CD4-positive, alpha-beta T cell (primary cell): ENCODE measurements around the gene DOCK6. TPM values are rescaled to one million over a fixed set of nuclear protein-coding genes. Genes with fewer than 3 reads are reported as not detected.

Source experiments
- ATAC-seq: fragments of 200-7000 bp; cut with Tn5 transposase; one replicate; pipeline ENCODE4 v1.10.0; 2022; ENCODE audit warnings: mild to moderate bottlenecking; ENCODE audit not compliant: poor library complexity
- CTCF ChIA-PET: fragments of 350-600 bp; sonication (Branson Sonifier 250); formaldehyde crosslinking; loops from one replicate; lab custom pipeline; 2021; ENCODE audit warnings: antibody characterized with exemption, inconsistent platforms; lab: Charles Lee
- POLR2A ChIA-PET: fragments of 350-600 bp; sonication (Branson Sonifier 250); formaldehyde crosslinking; loops from one replicate; lab custom pipeline; 2021; ENCODE audit warnings: antibody characterized with exemption, inconsistent platforms; lab: Charles Lee
- DNase-seq, 14 experiments: peaks; one replicate each; pipeline ENCODE4 v3.0.0-alpha.2; 2013 to 2020; ENCODE audit warnings: mixed read lengths in 2 of 14
- H3K27ac ChIP-seq, 2 donors: one replicate each; pipeline versions ENCODE4 v1.5.1 to v1.7.0; 2013; ENCODE audit warnings: low read length in 2 of 2, low read depth in 1 of 2, mild to moderate bottlenecking in 1 of 2
- H3K27me3 ChIP-seq, 2 experiments: 1 replicate in 1 of 2; 2 replicates in 1 of 2; pipeline versions ENCODE4 v1.6.1 to v1.7.0; 2013; ENCODE audit warnings: low read length in 2 of 2, control low read depth in 1 of 2, mild to moderate bottlenecking in 1 of 2, moderate library complexity in 1 of 2; ENCODE audit not compliant: insufficient read depth in 2 of 2, control insufficient read depth in 1 of 2
- H3K36me3 ChIP-seq: one replicate; pipeline ENCODE4 v1.6.1; 2013; ENCODE audit warnings: low read length, control low read depth; ENCODE audit not compliant: insufficient read depth
- H3K4me1 ChIP-seq: one replicate; pipeline ENCODE4 v1.6.1; 2013; ENCODE audit warnings: low read length, control low read depth; ENCODE audit not compliant: insufficient read depth
- H3K4me3 ChIP-seq: one replicate; pipeline ENCODE4 v1.5.1; 2013; ENCODE audit warnings: mild to moderate bottlenecking, low read length, moderate library complexity
- H3K9me3 ChIP-seq, 2 experiments: 1 replicate in 1 of 2; 2 replicates in 1 of 2; pipeline versions ENCODE4 v1.6.1 to v1.7.0; 2013; ENCODE audit warnings: low read length in 2 of 2, mild to moderate bottlenecking in 2 of 2, control low read depth in 1 of 2, moderate library complexity in 1 of 2; ENCODE audit not compliant: control insufficient read depth in 1 of 2, insufficient read depth in 1 of 2
- H3K27ac Mint-ChIP-seq: one replicate; pipeline ENCODE4 v1.8.0; 2020; ENCODE audit warnings: mixed read lengths
- H3K27me3 Mint-ChIP-seq: one replicate; pipeline ENCODE4 v1.8.0; 2021; ENCODE audit warnings: mixed read lengths
- H3K36me3 Mint-ChIP-seq: one replicate; pipeline ENCODE4 v1.8.0; 2021; ENCODE audit warnings: low read depth, mixed read lengths
- H3K4me1 Mint-ChIP-seq: one replicate; pipeline ENCODE4 v1.8.0; 2021; ENCODE audit warnings: low read depth, mixed read lengths
- H3K4me3 Mint-ChIP-seq: one replicate; pipeline ENCODE4 v1.8.0; 2020; ENCODE audit warnings: mild to moderate bottlenecking, mixed read lengths
- H3K9me3 Mint-ChIP-seq: one replicate; pipeline ENCODE4 v1.8.0; 2020; ENCODE audit warnings: mixed read lengths
- CTCF ChIP-seq: fragments of 200-600 bp; IDR thresholded peaks from one replicate; pipeline ENCODE4 v1.8.0; 2022; ENCODE audit warnings: antibody characterized with exemption, mild to moderate bottlenecking
- intact Hi-C, 2 experiments: fragments of 100-400 bp; cut with DNase I in 1 of 2; cut with micrococcal nuclease in 1 of 2; formaldehyde crosslinking; loops; one replicate each; pipeline versions ENCODE4 v1.15.1 to v1.9.0; 2023 to 2025; cut with DNase I, micrococcal nuclease
- total RNA-seq, 174 experiments: library from RNA in 2 of 174; stranded (reverse) in 2 of 174; gene quantifications; one replicate each; pipeline ENCODE4 v1.2.3 and lab custom pipeline; 2021 to 2026

The DOCK6 gene
- total RNA-seq, 2 experiments from 2014 or later: 0.14 to 0.38 TPM

- H3K4me3 ChIP-seq: no peak overlapping the region
- Mint-ChIP-seq H3K4me1 (peaks cover 5% of the 10 kb centered on the region), H3K27ac (no peak overlapping the region), H3K27me3 (peaks cover 46% of the 10 kb centered on the region), H3K9me3 (peaks cover 5% of the 10 kb centered on the region), H3K4me3 (no peak overlapping the region), H3K36me3 (no peaks in the 10 kb centered on the region)
- H3K4me1 ChIP-seq: peaks cover 9% of the 10 kb centered on the region
- peaks cover 5 to 15% of the 10 kb centered on the region in 2 experiments for H3K27me3 ChIP-seq
- ATAC-seq: peak; percentile 99
- CTCF ChIA-PET: no interaction called here
- TF ChIP-seq CTCF: peak; percentile 67
- intact Hi-C loops: loop anchor here (1.0 to 5.0 kb wide), 3 partner anchors 239 to 344 kb away; partner anchors contain the start of gene ELAVL3 (in 1 of the 2)
- POLR2A ChIA-PET: no interaction called here
- peak; percentile 71 to 87 (median 78) for DNase-seq
- no peaks in the 10 kb centered on the region for H3K36me3 ChIP-seq
- no peak overlapping the region for H3K27ac ChIP-seq
- peaks cover 9 to 38% of the 10 kb centered on the region in 2 experiments for H3K9me3 ChIP-seq
Observed at GRCh38 chr19:11242864-11243797, 19.2 kb downstream of the DOCK6 start.

GRCh38 chr19:11242025-11242424 lies 20.3 kb downstream of the DOCK6 start:
- ChIA-PET POLR2A (no interaction called here), CTCF (interaction anchor here (0.5 kb wide), 1 partner anchor 221 kb away, joined by 3 read pairs; no protein-coding TSS in a partner anchor)
- Mint-ChIP-seq H3K27ac (no peak overlapping the region), H3K36me3 (no peaks in the 10 kb centered on the region), H3K9me3 (peaks cover 6% of the 10 kb centered on the region), H3K4me3 (no peak overlapping the region), H3K4me1 (peaks cover 5% of the 10 kb centered on the region), H3K27me3 (peaks cover 40% of the 10 kb centered on the region)
- intact Hi-C loops: loop anchor here in 1 of 2 experiments (5.0 kb wide), 2 partner anchors 240 to 345 kb away; partner anchors contain the start of gene ELAVL3
- H3K4me3 ChIP-seq: no peak overlapping the region
- H3K9me3 ChIP-seq: peaks cover 11 to 45% of the 10 kb centered on the region in 2 experiments
- no peak for TF ChIP-seq CTCF
- H3K36me3 ChIP-seq: no peaks in the 10 kb centered on the region
- no peak for DNase-seq
- no peak overlapping the region for H3K27ac ChIP-seq
- H3K27me3 ChIP-seq: peaks cover 5 to 15% of the 10 kb centered on the region in 2 experiments
- H3K4me1 ChIP-seq: peaks cover 9% of the 10 kb centered on the region
- ATAC-seq: no peak

GRCh38 chr19:11240008-11240444 lies 22.3 kb downstream of the DOCK6 start:
- no peak for ATAC-seq
- Histone ChIP-seq H3K9me3 (peaks cover 11 to 49% of the 10 kb centered on the region in 2 experiments), H3K27me3 (peaks cover 5 to 15% of the 10 kb centered on the region in 2 experiments), H3K27ac (no peak overlapping the region), H3K4me3 (no peak overlapping the region), H3K36me3 (no peaks in the 10 kb centered on the region), H3K4me1 (peaks cover 9% of the 10 kb centered on the region)
- CTCF ChIA-PET: no interaction called here
- peaks cover 6% of the 10 kb centered on the region for H3K9me3 Mint-ChIP-seq
- no peak for DNase-seq
- no peak for TF ChIP-seq CTCF
- peaks cover 5% of the 10 kb centered on the region for H3K4me1 Mint-ChIP-seq
- peaks cover 30% of the 10 kb centered on the region for H3K27me3 Mint-ChIP-seq
- H3K36me3 Mint-ChIP-seq: no peaks in the 10 kb centered on the region
- POLR2A ChIA-PET: interaction anchor here (1.1 kb wide), 1 partner anchor 242 kb away, joined by 3 read pairs; no protein-coding TSS in a partner anchor
- no peak overlapping the region for H3K27ac Mint-ChIP-seq
- no peak overlapping the region for H3K4me3 Mint-ChIP-seq
- intact Hi-C loops: loop anchor here in 1 of 2 experiments (5.0 kb wide), 2 partner anchors 242 to 347 kb away; partner anchors contain the start of gene ELAVL3
